Liver (tissue), 3 donors: ENCODE results near the gene TMEM45A.

ENCODE experiments used
- EGR1 ChIP-seq, 2 donors: IDR thresholded peaks; 2 replicates each; pipeline ENCODE4 v1.6.1; 2016 to 2018; ENCODE audit warnings: antibody characterized with exemption in 2 of 2, low read depth in 2 of 2
- YY1 ChIP-seq: IDR thresholded peaks from 2 replicates; pipeline ENCODE4 v1.6.1; 2016; ENCODE audit warnings: antibody characterized with exemption, mild to moderate bottlenecking
- TF ChIP-seq, protein P1 (sequence below): fragments of 150-350 bp; IDR thresholded peaks from 2 replicates; pipeline ENCODE4 v1.5.1; 2017; ENCODE audit warnings: improper control_type of control experiment, low read depth, low read length; ENCODE audit not compliant: missing input control
- donor health status: healthy.
- donor health status: healthy.

DNA sequence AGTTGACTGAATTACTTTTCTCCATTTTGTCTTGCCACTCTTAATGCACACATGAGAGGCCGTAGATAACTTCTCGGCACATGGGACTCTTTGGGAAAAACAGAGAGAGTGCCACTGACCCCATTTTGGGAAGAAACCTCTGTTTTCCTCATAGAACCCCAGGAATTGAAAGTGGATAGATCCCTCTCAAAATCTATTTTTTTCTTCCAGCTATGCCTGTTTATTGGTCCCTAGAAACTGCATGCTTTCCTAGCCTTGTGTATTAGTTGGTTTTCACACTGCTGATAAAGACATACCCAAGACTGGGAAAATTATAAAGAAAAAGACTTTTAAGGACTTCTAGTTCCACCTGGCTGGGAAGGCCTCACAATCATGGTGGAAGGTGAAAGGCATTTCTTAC is 23.7 kb upstream of the TMEM45A start:
- TF ChIP-seq, protein P1, sequence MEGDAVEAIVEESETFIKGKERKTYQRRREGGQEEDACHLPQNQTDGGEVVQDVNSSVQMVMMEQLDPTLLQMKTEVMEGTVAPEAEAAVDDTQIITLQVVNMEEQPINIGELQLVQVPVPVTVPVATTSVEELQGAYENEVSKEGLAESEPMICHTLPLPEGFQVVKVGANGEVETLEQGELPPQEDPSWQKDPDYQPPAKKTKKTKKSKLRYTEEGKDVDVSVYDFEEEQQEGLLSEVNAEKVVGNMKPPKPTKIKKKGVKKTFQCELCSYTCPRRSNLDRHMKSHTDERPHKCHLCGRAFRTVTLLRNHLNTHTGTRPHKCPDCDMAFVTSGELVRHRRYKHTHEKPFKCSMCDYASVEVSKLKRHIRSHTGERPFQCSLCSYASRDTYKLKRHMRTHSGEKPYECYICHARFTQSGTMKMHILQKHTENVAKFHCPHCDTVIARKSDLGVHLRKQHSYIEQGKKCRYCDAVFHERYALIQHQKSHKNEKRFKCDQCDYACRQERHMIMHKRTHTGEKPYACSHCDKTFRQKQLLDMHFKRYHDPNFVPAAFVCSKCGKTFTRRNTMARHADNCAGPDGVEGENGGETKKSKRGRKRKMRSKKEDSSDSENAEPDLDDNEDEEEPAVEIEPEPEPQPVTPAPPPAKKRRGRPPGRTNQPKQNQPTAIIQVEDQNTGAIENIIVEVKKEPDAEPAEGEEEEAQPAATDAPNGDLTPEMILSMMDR = no peak
- TF ChIP-seq YY1 = no peak
- no peak for TF ChIP-seq EGR1 (IDR thresholded peaks at IDR 0.05; ENCODE audit: low read depth in 2 of 2)
